ENCODE results near the gene RGS6. TPM values are rescaled to one million over a fixed set of nuclear protein-coding genes. Genes with fewer than 3 reads are reported as not detected.

Gene RGS6
- total and polyA plus RNA-seq, 4 donors: 0.06 to 5.3 (median 0.17) TPM; not detected in 1

GRCh38 chr14:72084935-72085334 is 152.7 kb downstream of the RGS6 start (continued):
- TF ChIP-seq RXRA (IDR thresholded peaks at IDR 0.05): no peak

- H3K4me3 ChIP-seq (ENCODE audit: low read depth in 1 of 3, low read length in 3 of 3): no peak overlapping the region
- H3K9me3 ChIP-seq (ENCODE audit: control insufficient read depth in 4 of 4, low read length in 3 of 4): no peaks in the 10 kb centered on the region
- TF ChIP-seq GABPA (IDR thresholded peaks at IDR 0.05 in 1 of 2, conservative IDR thresholded peaks at IDR 0.05 in 1 of 2) (no peak), FOXA2 (IDR thresholded peaks at IDR 0.05) (no peak), HNF4A (conservative IDR thresholded peaks at IDR 0.05) (no peak), HNF4G (IDR thresholded peaks at IDR 0.05) (no peak), RAD21 (IDR thresholded peaks at IDR 0.05) (no peak), CTCF (IDR thresholded peaks at IDR 0.05; ENCODE audit: low read depth, low read length, missing input control) (no peak), TAF1 (conservative IDR thresholded peaks at IDR 0.05) (no peak), FOXA1 (IDR thresholded peaks at IDR 0.05) (no peak), REST (IDR thresholded peaks at IDR 0.05) (no peak), EGR1 (IDR thresholded peaks at IDR 0.05; ENCODE audit: low read depth in 2 of 2) (no peak), NR2F2 (IDR thresholded peaks at IDR 0.05) (no peak), ATF3 (IDR thresholded peaks at IDR 0.05) (no peak), RXRA (IDR thresholded peaks at IDR 0.05) (no peak)
- TF ChIP-seq, protein P1, sequence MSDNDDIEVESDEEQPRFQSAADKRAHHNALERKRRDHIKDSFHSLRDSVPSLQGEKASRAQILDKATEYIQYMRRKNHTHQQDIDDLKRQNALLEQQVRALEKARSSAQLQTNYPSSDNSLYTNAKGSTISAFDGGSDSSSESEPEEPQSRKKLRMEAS (IDR thresholded peaks at IDR 0.05): no peak
- DNase-seq (ENCODE audit: low spot score): no peak
- 58% methylated on average over 4 of the region's 4 CpGs for WGBS
- no peaks in the 10 kb centered on the region for H3K36me3 ChIP-seq (ENCODE audit: control insufficient read depth in 4 of 4, insufficient read depth in 3 of 4, low read depth in 1 of 4, low read length in 3 of 4)
- no peaks in the 10 kb centered on the region for H3K4me1 ChIP-seq (ENCODE audit: control insufficient read depth in 4 of 4, insufficient read depth in 4 of 4, low read length in 3 of 4)
- no peak overlapping the region for H3K27ac ChIP-seq (ENCODE audit: low read depth in 1 of 2, low read length in 2 of 2)
- H3K9ac ChIP-seq (ENCODE audit: low read depth in 1 of 2, low read length in 2 of 2): no peak overlapping the region
- H3K27me3 ChIP-seq (ENCODE audit: control insufficient read depth in 4 of 4, insufficient read depth in 4 of 4, low read length in 3 of 4): peaks cover 0 to 5% (median 0%) of the 10 kb centered on the region in 4 donors
Observed at GRCh38 chr14:72089625-72090024, 157.4 kb downstream of the RGS6 start.

DNA sequence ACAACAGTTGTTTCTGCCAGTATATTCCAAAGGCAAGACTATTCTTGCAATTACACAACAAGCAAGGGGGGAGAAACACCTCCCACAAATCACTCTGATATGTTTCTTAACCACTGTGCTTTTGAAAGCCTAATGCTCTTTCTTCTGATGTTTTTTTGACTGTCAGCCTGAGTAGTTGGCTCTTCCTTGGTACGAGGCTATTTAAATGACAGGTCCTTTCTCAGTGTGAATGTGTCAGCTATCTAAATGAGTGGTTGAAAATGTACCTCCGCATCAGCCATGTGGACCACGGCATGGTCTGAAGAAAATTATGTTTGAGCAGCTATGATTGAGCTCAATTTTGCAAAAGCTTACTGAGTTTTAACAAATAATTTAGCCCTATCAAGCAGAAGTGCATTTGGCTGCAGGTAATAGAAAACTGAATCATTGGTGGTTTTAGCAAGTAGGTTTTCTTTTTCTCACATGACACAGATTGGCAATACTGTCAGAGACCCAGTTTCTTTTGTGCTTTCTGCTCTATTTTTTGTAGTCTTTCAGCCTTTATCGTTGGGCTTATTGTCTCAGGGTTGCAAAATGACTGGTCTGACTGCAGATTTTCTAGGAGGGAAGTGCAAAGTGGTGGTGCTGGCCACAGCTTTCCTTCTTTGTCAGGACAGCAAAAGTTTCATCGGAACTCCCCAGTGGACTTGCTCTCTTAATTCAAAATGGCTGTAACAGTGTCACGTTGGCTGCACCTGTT is 162.8 kb downstream of the RGS6 start:
- Histone ChIP-seq H3K9ac (ENCODE audit: low read depth in 1 of 2, low read length in 2 of 2) (no peak overlapping the region), H3K27ac (ENCODE audit: low read depth in 1 of 2, low read length in 2 of 2) (no peak overlapping the region), H3K9me3 (ENCODE audit: control insufficient read depth in 4 of 4, low read length in 3 of 4) (no peaks in the 10 kb centered on the region), H3K4me3 (ENCODE audit: low read depth in 1 of 3, low read length in 3 of 3) (no peak overlapping the region), H3K36me3 (ENCODE audit: control insufficient read depth in 4 of 4, insufficient read depth in 3 of 4, low read depth in 1 of 4, low read length in 3 of 4) (no peaks in the 10 kb centered on the region), H3K27me3 (ENCODE audit: control insufficient read depth in 4 of 4, insufficient read depth in 4 of 4, low read length in 3 of 4) (no peaks in the 10 kb centered on the region), H3K4me1 (ENCODE audit: control insufficient read depth in 4 of 4, insufficient read depth in 4 of 4, low read length in 3 of 4) (no peaks in the 10 kb centered on the region)
- DNase-seq (ENCODE audit: low spot score): no peak
- 68% methylated on average over 6 of the region's 6 CpGs for WGBS
- TF ChIP-seq, protein P2, sequence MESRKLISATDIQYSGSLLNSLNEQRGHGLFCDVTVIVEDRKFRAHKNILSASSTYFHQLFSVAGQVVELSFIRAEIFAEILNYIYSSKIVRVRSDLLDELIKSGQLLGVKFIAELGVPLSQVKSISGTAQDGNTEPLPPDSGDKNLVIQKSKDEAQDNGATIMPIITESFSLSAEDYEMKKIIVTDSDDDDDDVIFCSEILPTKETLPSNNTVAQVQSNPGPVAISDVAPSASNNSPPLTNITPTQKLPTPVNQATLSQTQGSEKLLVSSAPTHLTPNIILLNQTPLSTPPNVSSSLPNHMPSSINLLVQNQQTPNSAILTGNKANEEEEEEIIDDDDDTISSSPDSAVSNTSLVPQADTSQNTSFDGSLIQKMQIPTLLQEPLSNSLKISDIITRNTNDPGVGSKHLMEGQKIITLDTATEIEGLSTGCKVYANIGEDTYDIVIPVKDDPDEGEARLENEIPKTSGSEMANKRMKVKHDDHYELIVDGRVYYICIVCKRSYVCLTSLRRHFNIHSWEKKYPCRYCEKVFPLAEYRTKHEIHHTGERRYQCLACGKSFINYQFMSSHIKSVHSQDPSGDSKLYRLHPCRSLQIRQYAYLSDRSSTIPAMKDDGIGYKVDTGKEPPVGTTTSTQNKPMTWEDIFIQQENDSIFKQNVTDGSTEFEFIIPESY (IDR thresholded peaks at IDR 0.05): no peak
- TF ChIP-seq REST (IDR thresholded peaks at IDR 0.05) (no peak), JUND (IDR thresholded peaks at IDR 0.05) (no peak), FOXA2 (IDR thresholded peaks at IDR 0.05) (no peak), HNF4G (IDR thresholded peaks at IDR 0.05) (no peak), FOXA1 (IDR thresholded peaks at IDR 0.05) (no peak), NR2F2 (IDR thresholded peaks at IDR 0.05) (no peak), HNF4A (conservative IDR thresholded peaks at IDR 0.05) (no peak), YY1 (IDR thresholded peaks at IDR 0.05) (no peak), EGR1 (IDR thresholded peaks at IDR 0.05; ENCODE audit: low read depth in 2 of 2) (no peak), TAF1 (conservative IDR thresholded peaks at IDR 0.05) (no peak), RXRA (IDR thresholded peaks at IDR 0.05) (no peak)
